Naive thymus-derived CD8-positive, alpha-beta T cell (primary cell): ENCODE data around the gene CCDC57. TPM values are rescaled to one million over a fixed set of nuclear protein-coding genes. Genes with fewer than 3 reads are reported as not detected.
A peak's percentile ranks its signal among the peaks of the same experiment; 100 is the strongest.
"Not testable (repeated sequence)": the region's sequence is repeated elsewhere in the genome, so short reads cannot be mapped to it uniquely, and the experiment has no call there.

Experiments used
- ATAC-seq, 2 donors: fragments of 150-1000 bp; cut with Tn5 transposase in 1 of 2; sonication (Bioruptor Pico), chemical (Tn5 transposase) in 1 of 2; 1 replicate in 1 of 2; 2 replicates in 1 of 2; pipeline ENCODE4 v1.10.0; 2021; ENCODE audit warnings: mild to moderate bottlenecking in 2 of 2, moderate library complexity in 2 of 2
- POLR2A ChIA-PET: fragments of 350-600 bp; sonication (Branson Sonifier 250); formaldehyde crosslinking; loops from one replicate; lab custom pipeline; 2021; ENCODE audit warnings: antibody characterized with exemption; lab: Charles Lee
- DNase-seq, 10 donors: peaks; one replicate each; pipeline versions ENCODE4 v3.0.0 to v3.0.0-alpha.2; 2020 to 2022
- H3K27ac Mint-ChIP-seq, 10 donors: one replicate each; pipeline ENCODE4 v1.8.0; 2020 to 2022; ENCODE audit warnings: mild to moderate bottlenecking in 10 of 10, mixed read lengths in 10 of 10, moderate library complexity in 4 of 10, inconsistent platforms in 1 of 10
- H3K27me3 Mint-ChIP-seq, 5 donors: one replicate each; pipeline ENCODE4 v1.8.0; 2021 to 2022; ENCODE audit warnings: mixed read lengths in 5 of 5
- H3K36me3 Mint-ChIP-seq, 3 donors: one replicate each; pipeline ENCODE4 v1.8.0; 2020 to 2022; ENCODE audit warnings: mixed read lengths in 3 of 3, mild to moderate bottlenecking in 2 of 3, inconsistent platforms in 1 of 3
- H3K4me1 Mint-ChIP-seq, 4 donors: one replicate each; pipeline ENCODE4 v1.8.0; 2021 to 2022; ENCODE audit warnings: mixed read lengths in 4 of 4
- H3K4me3 Mint-ChIP-seq, 10 donors: one replicate each; pipeline ENCODE4 v1.8.0; 2020 to 2022; ENCODE audit warnings: mild to moderate bottlenecking in 10 of 10, mixed read lengths in 10 of 10, moderate library complexity in 6 of 10, inconsistent platforms in 1 of 10
- H3K9me3 Mint-ChIP-seq, 9 donors: one replicate each; pipeline ENCODE4 v1.8.0; 2020 to 2022; ENCODE audit warnings: mixed read lengths in 9 of 9, mild to moderate bottlenecking in 3 of 9, inconsistent platforms in 1 of 9, moderate library complexity in 1 of 9
- polyA plus RNA-seq, 3 donors: library from polyadenylated mRNA; unstranded; fragments of 300-500 nt; fragmentation: Illumina TruSeq; gene quantifications; one replicate each; pipeline ENCODE4 v1.2.3, GENCODE V29; 2021
- total RNA-seq, 8 experiments: library from RNA in 2 of 8; stranded (reverse) in 2 of 8; gene quantifications; one replicate each; pipeline ENCODE4 v1.2.3 and lab custom pipeline; 2021 to 2026

CCDC57 gene
- total and polyA plus RNA-seq, 5 experiments from 2014 or later, result 39.6 to 80.0 (median 53.5) TPM

GRCh38 chr17:82177276-82177675, 35.4 kb downstream of the CCDC57 start:
- Mint-ChIP-seq H3K4me3 (no peak overlapping the region), H3K36me3 (peaks cover 0 to 36% (median 13%) of the 10 kb centered on the region in 3 donors), H3K27ac (peak overlapping the region in 1 of 10 donors; percentile 74), H3K9me3 (no peaks in the 10 kb centered on the region), H3K4me1 (no peaks in the 10 kb centered on the region), H3K27me3 (no peaks in the 10 kb centered on the region)
- no peak for ATAC-seq
- POLR2A ChIA-PET, result no interaction called here
- no peak for DNase-seq

DNA sequence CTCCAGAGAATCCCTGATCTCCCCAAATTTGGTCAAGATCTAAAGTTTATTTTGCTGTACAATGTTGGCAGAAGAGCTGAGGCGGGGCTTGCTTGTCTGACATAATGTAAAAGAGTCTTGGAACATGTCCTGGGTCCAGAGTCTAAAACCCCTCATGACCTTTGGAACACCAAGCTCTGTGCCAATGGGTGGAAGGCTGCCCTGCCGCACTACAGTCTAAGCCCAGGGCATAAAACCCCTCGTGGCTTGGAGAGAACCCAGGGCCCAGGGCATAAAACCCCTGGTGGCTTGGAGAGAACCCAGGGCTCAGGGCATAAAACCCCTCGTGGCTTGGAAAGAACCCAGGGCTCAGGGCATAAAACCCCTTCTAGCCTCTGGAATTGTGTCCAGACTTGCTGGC, 36.7 kb downstream of the CCDC57 start:
- POLR2A ChIA-PET, result no interaction called here
- Mint-ChIP-seq H3K9me3 (no peaks in the 10 kb centered on the region), H3K27me3 (no peaks in the 10 kb centered on the region), H3K27ac (no peak overlapping the region), H3K4me3 (no peak overlapping the region), H3K4me1 (no peaks in the 10 kb centered on the region), H3K36me3 (peaks cover 0 to 33% (median 16%) of the 10 kb centered on the region in 3 donors)
- ATAC-seq (no peak), DNase-seq (no peak)

DNA sequence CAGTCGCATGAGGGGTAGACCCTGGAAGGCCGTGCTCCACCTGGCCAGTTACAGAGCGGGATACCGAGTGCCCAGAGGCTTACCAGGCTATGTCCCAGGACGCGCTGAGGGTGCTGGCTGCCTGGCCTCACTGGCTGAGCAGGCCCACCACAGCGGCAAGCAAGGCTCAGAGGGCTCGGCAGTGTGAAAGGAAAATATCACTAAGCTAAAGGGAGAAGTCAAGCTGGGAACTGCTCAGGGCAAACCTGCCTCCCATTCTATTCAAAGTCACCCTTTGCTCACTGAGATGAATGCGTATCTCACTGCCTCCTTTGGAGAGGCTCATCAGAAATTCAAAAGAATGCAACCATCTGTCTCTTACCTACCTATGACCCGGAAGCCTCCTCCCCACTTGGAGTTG, 37.4 kb downstream of the CCDC57 start:
- Mint-ChIP-seq H3K27ac (no peak overlapping the region), H3K36me3 (peaks cover 0 to 35% (median 16%) of the 10 kb centered on the region in 3 donors), H3K4me1 (no peaks in the 10 kb centered on the region), H3K27me3 (no peaks in the 10 kb centered on the region), H3K9me3 (no peaks in the 10 kb centered on the region), H3K4me3 (no peak overlapping the region)
- POLR2A ChIA-PET, result no interaction called here
- DNase-seq (no peak), ATAC-seq (no peak)

DNA sequence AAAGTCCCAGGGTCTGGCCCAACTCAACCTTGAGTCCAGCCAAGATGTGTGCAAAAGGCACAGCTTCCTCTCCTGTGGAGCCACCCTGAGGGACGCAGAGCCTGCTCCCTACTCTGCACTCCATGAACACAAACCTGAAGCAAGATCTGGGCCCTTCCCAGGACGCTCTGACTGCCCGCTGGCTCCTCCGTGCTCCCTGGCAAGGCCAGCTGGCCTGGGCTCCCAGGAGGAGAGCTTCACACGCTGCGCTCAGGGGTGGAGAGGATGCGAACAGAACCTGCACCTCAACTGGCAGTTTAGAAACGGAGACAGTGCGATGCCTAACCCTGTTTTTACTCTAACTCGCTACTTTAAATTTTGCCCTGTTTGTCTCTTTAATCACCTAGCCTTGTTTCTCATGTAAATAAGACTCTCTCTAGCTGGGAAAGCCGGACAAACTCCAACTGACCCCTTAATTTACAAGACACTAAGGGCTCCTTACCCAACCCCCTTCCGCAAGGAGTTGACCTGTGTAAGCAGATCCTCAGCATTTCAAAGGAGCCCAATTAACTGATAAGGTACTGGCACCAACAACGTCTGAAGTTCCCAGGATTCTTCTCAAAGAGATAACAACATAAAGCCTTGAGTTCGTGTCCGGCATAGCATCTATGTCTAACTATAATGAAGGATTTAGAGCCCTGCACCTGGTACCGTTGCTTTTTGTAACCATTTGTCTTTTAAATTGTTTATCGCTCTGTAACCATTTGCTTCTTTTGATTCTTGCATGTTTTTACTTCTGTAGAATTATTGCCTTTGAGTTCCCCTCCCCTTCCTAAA, 38.4 kb downstream of the CCDC57 start:
- not testable (repeated sequence) for H3K4me1 Mint-ChIP-seq, H3K27me3 Mint-ChIP-seq, ATAC-seq, H3K4me3 Mint-ChIP-seq, H3K9me3 Mint-ChIP-seq, DNase-seq
- peak overlapping the region in 2 of 10 donors; percentile 11 to 56 for H3K27ac Mint-ChIP-seq
- POLR2A ChIA-PET, result interaction anchor here (0.6 kb wide), 1 partner anchor 405 kb away, joined by 3 read pairs; no protein-coding TSS in a partner anchor
- peaks cover 0 to 45% (median 19%) of the 10 kb centered on the region in 3 donors for H3K36me3 Mint-ChIP-seq

DNA sequence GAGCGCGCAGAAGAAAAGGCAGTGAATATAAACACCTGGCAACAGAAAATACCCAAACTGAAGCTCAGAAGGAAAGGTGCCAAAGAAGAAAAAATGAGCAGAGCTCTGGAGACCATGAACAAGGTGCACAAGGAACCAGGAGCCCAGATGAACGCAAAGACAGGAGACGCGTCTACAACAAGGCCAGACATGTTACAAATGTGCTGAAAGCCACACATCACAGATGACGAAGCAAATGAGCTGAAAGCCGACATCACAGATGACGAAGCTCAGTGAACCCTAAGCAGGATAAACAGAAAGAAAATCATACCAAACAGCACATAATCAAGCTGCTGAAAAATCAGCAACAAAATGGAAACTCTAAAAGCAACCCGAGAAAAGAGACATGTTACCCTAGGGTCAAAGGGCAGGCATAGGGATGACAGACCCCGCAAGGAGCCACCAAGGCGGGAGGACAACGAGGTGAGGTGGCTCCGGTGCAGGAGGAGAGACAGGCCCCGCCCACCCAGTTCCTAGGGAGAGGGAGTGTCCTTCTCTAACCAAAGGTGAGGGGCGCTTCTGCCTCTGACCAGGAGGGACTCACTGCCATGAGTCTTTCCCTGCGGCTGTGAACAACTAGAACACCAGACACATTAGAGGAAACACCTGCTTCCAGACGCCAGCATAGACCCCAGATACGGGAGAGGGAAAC, 39.1 kb downstream of the CCDC57 start:
- H3K4me3 Mint-ChIP-seq, result no peak overlapping the region
- POLR2A ChIA-PET, result no interaction called here
- ATAC-seq, result no peak
- H3K27ac Mint-ChIP-seq, result no peak overlapping the region
- H3K36me3 Mint-ChIP-seq, result peaks cover 0 to 45% (median 19%) of the 10 kb centered on the region in 3 donors
- DNase-seq, result peak in 1 of 10 donors; percentile 26
- peaks cover 0 to 2% (median 0%) of the 10 kb centered on the region in 4 donors for H3K4me1 Mint-ChIP-seq
- no peaks in the 10 kb centered on the region for H3K27me3 Mint-ChIP-seq
- no peaks in the 10 kb centered on the region for H3K9me3 Mint-ChIP-seq

- ATAC-seq (no peak), DNase-seq (peak in 1 of 10 donors; percentile 13)
- Mint-ChIP-seq H3K27ac (no peak overlapping the region), H3K36me3 (peaks cover 0 to 50% (median 16%) of the 10 kb centered on the region in 3 donors), H3K27me3 (no peaks in the 10 kb centered on the region), H3K9me3 (no peaks in the 10 kb centered on the region), H3K4me3 (no peak overlapping the region), H3K4me1 (peaks cover 0 to 2% (median 0%) of the 10 kb centered on the region in 4 donors)
- POLR2A ChIA-PET, result interaction anchor here (0.5 kb wide), 1 partner anchor 350 kb away, joined by 7 read pairs; no protein-coding TSS in a partner anchor
Observed at GRCh38 chr17:82172486-82173160, 40.0 kb downstream of the CCDC57 start.

- peaks cover 0 to 2% (median 0%) of the 10 kb centered on the region in 4 donors for H3K4me1 Mint-ChIP-seq
- no peak for ATAC-seq
- no peaks in the 10 kb centered on the region for H3K27me3 Mint-ChIP-seq
- POLR2A ChIA-PET, result no interaction called here
- H3K4me3 Mint-ChIP-seq, result no peak overlapping the region
- H3K36me3 Mint-ChIP-seq, result peaks cover 0 to 51% (median 16%) of the 10 kb centered on the region in 3 donors
- DNase-seq, result peak in 1 of 10 donors; percentile 56
- peak overlapping the region in 1 of 10 donors; percentile 55 for H3K27ac Mint-ChIP-seq
- H3K9me3 Mint-ChIP-seq, result no peaks in the 10 kb centered on the region
Observed at GRCh38 chr17:82171750-82172375, 40.8 kb downstream of the CCDC57 start.

GRCh38 chr17:82170412-82170961, 42.2 kb downstream of the CCDC57 start:
- DNase-seq (peak in 1 of 10 donors; percentile 56), ATAC-seq (no peak)
- Mint-ChIP-seq H3K4me1 (peaks cover 0 to 3% (median 0%) of the 10 kb centered on the region in 4 donors), H3K27me3 (no peaks in the 10 kb centered on the region), H3K4me3 (no peak overlapping the region), H3K36me3 (peaks cover 0 to 60% (median 16%) of the 10 kb centered on the region in 3 donors), H3K27ac (peak overlapping the region in 1 of 10 donors; percentile 62), H3K9me3 (no peaks in the 10 kb centered on the region)
- POLR2A ChIA-PET, result interaction anchor here (0.7 kb wide), 1 partner anchor 135 kb away, joined by 4 read pairs; no protein-coding TSS in a partner anchor

DNA sequence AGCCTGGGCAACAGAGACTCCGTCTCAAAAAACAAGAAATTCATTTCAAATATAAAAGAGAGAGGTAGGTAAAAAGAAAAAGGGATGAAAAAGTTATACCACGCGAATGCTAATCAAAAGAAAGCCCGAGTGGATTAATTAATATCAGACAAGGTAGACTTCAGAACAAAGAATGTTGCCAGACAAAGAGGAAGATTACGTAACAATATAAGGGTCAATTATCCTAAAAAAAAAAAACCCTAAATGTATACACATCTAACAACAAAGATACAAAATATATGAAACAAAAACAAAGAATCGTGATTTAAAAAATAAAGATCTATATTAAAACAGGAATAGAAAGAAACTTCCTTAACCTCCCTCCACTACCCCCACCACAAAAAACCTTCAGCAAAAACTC, 44.1 kb downstream of the CCDC57 start:
- Mint-ChIP-seq H3K4me3 (peak overlapping the region in 1 of 10 donors; percentile 29), H3K27ac (peak overlapping the region in 1 of 10 donors; percentile 32)
- POLR2A ChIA-PET, result no interaction called here

GRCh38 chr17:82167028-82167427, 45.6 kb downstream of the CCDC57 start:
- Mint-ChIP-seq H3K4me3 (no peak overlapping the region), H3K27me3 (no peaks in the 10 kb centered on the region), H3K4me1 (peaks cover 0 to 3% (median 0%) of the 10 kb centered on the region in 4 donors), H3K36me3 (peaks cover 0 to 62% (median 13%) of the 10 kb centered on the region in 3 donors), H3K9me3 (no peaks in the 10 kb centered on the region), H3K27ac (peak overlapping the region in 6 of 10 donors; percentile 51 to 87 (median 70))
- DNase-seq (no peak), ATAC-seq (no peak)
- POLR2A ChIA-PET, result no interaction called here

More for the DNA sequence above, 44.1 kb downstream of the CCDC57 start:
- H3K36me3 Mint-ChIP-seq, result peaks cover 0 to 63% (median 19%) of the 10 kb centered on the region in 3 donors
- peaks cover 0 to 3% (median 0%) of the 10 kb centered on the region in 4 donors for H3K4me1 Mint-ChIP-seq
- DNase-seq (no peak), ATAC-seq (no peak)
- H3K27me3 Mint-ChIP-seq, result no peaks in the 10 kb centered on the region
- no peaks in the 10 kb centered on the region for H3K9me3 Mint-ChIP-seq

DNA sequence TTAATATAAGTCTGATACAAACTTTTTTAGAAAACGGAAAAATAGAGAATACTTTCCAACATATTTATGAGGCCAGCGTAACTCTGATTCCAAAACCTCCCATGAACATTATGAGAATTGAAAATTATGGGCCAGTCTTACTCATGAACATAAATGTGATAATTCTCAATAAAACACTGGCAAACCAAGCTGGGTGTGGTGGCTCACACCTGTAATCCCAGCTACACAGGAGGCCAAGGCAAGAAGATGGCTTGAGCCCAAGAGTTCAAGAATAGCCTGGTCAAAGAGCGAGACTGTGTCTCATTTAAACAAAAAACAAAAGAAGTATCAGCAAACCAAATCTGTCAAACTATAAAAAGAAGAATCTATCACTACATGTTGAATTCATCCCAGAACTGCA, 47.8 kb downstream of the CCDC57 start:
- Mint-ChIP-seq H3K27me3 (no peaks in the 10 kb centered on the region), H3K27ac (no peak overlapping the region), H3K36me3 (peaks cover 0 to 59% (median 8%) of the 10 kb centered on the region in 3 donors), H3K4me1 (peaks cover 0 to 2% (median 0%) of the 10 kb centered on the region in 4 donors), H3K4me3 (no peak overlapping the region), H3K9me3 (no peaks in the 10 kb centered on the region)
- ATAC-seq (no peak), DNase-seq (no peak)
- POLR2A ChIA-PET, result no interaction called here

GRCh38 chr17:82161216-82161615, 51.4 kb downstream of the CCDC57 start:
- no peak overlapping the region for H3K4me3 Mint-ChIP-seq
- DNase-seq (peak in 1 of 10 donors; percentile 32), ATAC-seq (no peak)
- H3K36me3 Mint-ChIP-seq, result peaks cover 0 to 48% (median 4%) of the 10 kb centered on the region in 3 donors
- no peaks in the 10 kb centered on the region for H3K9me3 Mint-ChIP-seq
- H3K27me3 Mint-ChIP-seq, result no peaks in the 10 kb centered on the region
- POLR2A ChIA-PET, result no interaction called here
- peak overlapping the region in 1 of 10 donors; percentile 47 for H3K27ac Mint-ChIP-seq
- no peaks in the 10 kb centered on the region for H3K4me1 Mint-ChIP-seq
